NT2/D1 (cell line): ENCODE data around the gene NT5DC4.

Experiments
- DNase-seq: peaks from one replicate; pipeline ENCODE4 v3.0.0-alpha.2; 2011; ENCODE audit warnings: low read depth, low spot score
- H3K27me3 ChIP-seq: 2 replicates; pipeline ENCODE4 v1.6.0; 2011; ENCODE audit warnings: mild to moderate bottlenecking; ENCODE audit not compliant: insufficient read length, insufficient read depth
- H3K36me3 ChIP-seq: 2 replicates; pipeline ENCODE4 v1.6.1; 2011; ENCODE audit warnings: mild to moderate bottlenecking, low read length, mixed read lengths; ENCODE audit not compliant: insufficient read depth, insufficient read length
- H3K4me1 ChIP-seq: 2 replicates; pipeline ENCODE4 v1.5.1; 2011; ENCODE audit not compliant: insufficient read depth, insufficient read length
- H3K4me3 ChIP-seq: 2 replicates; pipeline ENCODE4 v1.5.1; 2011; ENCODE audit warnings: low read depth; ENCODE audit not compliant: insufficient read length
- H3K9ac ChIP-seq: 2 replicates; pipeline ENCODE4 v1.6.0; 2011; ENCODE audit warnings: low read depth; ENCODE audit not compliant: insufficient read length
- H3K9me3 ChIP-seq: 2 replicates; pipeline ENCODE4 v1.5.1; 2011; ENCODE audit warnings: mild to moderate bottlenecking, low read length; ENCODE audit not compliant: insufficient read depth
- SUZ12 ChIP-seq: IDR thresholded peaks from 2 replicates; pipeline ENCODE4 v1.6.1; 2011; ENCODE audit not compliant: insufficient read length, insufficient read depth; ENCODE audit errors: extremely low read depth
- YY1 ChIP-seq: IDR thresholded peaks from 2 replicates; pipeline ENCODE4 v1.6.1; 2011; ENCODE audit not compliant: insufficient read length, insufficient read depth
- ZNF274 ChIP-seq: IDR thresholded peaks from 2 replicates; pipeline ENCODE4 v1.6.1; 2011; ENCODE audit warnings: mild to moderate bottlenecking, low read depth, low read length

The NT5DC4 gene

GRCh38 chr2:112684415-112684775, 36.4 kb upstream of the NT5DC4 start:
- no peak for TF ChIP-seq ZNF274
- Histone ChIP-seq H3K4me1 (peaks cover 3% of the 10 kb centered on the region), H3K9ac (no peak overlapping the region), H3K4me3 (no peak overlapping the region), H3K9me3 (no peaks in the 10 kb centered on the region), H3K27me3 (no peaks in the 10 kb centered on the region), H3K36me3 (no peaks in the 10 kb centered on the region)
- DNase-seq: no peak

DNA sequence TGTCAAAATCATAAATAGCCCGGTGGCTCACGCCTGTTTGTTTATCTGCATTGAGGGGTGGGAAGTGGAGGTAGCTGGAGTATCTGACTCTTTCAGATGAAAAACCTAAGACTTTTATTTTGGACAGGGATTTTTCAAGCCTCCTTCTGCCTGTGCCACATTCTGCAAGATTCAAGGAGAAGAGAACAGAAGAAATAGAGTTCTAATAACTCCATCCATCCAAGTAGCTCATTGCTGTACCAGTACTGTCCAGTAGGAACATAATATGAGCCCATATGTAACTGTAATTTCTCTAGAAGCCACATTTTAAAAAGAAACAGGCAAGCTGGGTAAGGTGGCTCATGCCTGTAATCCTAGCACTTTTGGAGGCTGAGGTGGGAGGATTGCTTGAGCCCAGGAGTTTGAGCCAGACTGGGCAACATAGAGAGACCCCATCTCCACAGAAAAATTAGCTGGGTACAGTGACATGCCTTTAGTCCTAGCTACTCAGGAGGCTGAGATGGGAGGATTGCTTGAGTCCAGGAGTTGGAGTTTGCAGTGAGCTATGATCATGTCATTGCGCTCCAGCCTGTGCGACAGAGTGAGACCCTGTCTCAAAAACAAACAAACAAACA, 35.4 kb upstream of the NT5DC4 start:
- H3K4me3 ChIP-seq: no peak overlapping the region
- peaks cover 3% of the 10 kb centered on the region for H3K4me1 ChIP-seq
- no peaks in the 10 kb centered on the region for H3K36me3 ChIP-seq
- no peak overlapping the region for H3K9ac ChIP-seq
- TF ChIP-seq YY1 (no peak), SUZ12 (no peak), ZNF274 (no peak)
- no peaks in the 10 kb centered on the region for H3K27me3 ChIP-seq
- H3K9me3 ChIP-seq: no peaks in the 10 kb centered on the region
- no peak for DNase-seq

DNA sequence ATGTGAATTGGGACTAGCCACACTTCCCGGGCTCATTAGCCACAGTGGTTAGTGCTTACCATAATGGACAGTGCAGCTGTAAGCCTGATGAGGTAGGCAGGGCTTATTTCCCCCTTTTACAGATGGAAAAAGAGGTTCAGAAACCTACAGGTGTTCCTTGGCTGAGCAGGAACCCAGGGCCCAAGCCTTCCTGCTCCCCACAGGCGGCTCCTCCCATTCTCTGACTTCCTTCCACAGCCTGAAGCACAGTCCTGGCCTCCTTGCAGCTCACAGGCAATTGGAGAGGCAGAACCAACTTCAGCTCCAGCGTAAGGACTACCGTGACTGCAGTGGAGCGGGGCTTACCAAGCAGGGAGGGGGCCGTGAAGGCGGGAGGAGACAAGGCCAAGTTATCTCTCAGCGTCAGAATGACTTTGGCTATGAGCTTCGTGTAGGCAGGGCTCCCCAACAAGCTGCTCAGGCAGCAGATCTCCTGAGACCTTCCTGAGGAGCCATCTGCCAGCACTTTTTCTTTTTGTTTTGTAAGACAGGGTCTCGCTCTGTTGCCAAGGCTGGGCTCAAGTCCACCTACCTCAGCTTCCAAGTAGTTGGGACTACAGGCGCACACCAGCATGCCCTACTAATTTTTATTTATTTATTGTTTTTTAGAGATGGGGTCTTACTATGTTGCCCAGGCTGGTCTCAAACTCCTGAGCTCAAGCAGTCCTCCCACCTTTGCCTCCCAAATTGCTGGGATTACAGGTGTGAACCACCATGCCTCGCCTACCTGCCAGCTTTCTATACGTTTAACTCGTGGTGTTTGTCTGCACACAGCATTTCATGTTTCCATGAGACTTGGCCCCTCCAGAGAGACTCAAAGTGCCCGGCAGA, 34.2 kb upstream of the NT5DC4 start:
- Histone ChIP-seq H3K4me1 (peaks cover 3% of the 10 kb centered on the region), H3K9me3 (no peaks in the 10 kb centered on the region), H3K4me3 (no peak overlapping the region), H3K36me3 (no peaks in the 10 kb centered on the region), H3K9ac (no peak overlapping the region), H3K27me3 (no peaks in the 10 kb centered on the region)
- DNase-seq: no peak
- TF ChIP-seq ZNF274 (no peak), SUZ12 (no peak), YY1 (no peak)

DNA sequence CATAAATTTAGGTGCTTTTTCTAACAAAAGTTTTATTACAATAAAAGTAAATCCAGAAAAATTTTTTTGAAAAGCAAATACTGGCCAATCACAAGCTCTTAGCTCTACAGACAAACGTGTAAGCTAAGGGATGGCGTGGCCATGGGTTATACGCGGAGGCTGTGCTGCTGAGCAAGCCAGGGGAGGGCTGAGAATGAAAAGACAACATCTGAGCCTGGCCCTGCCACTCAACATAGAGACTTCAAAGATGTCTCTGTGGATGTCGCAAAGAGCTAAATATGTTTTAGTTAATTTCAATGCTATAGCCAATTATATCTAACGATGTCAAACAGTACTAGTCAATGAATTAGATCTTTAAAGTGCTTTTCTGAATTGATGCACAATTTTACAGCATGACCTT, 33.3 kb upstream of the NT5DC4 start:
- Histone ChIP-seq H3K36me3 (no peaks in the 10 kb centered on the region), H3K4me3 (no peak overlapping the region), H3K9ac (no peak overlapping the region), H3K27me3 (no peaks in the 10 kb centered on the region), H3K4me1 (peaks cover 5% of the 10 kb centered on the region), H3K9me3 (no peaks in the 10 kb centered on the region)
- no peak for TF ChIP-seq YY1
- no peak for TF ChIP-seq ZNF274
- TF ChIP-seq SUZ12: no peak
- DNase-seq: no peak

DNA sequence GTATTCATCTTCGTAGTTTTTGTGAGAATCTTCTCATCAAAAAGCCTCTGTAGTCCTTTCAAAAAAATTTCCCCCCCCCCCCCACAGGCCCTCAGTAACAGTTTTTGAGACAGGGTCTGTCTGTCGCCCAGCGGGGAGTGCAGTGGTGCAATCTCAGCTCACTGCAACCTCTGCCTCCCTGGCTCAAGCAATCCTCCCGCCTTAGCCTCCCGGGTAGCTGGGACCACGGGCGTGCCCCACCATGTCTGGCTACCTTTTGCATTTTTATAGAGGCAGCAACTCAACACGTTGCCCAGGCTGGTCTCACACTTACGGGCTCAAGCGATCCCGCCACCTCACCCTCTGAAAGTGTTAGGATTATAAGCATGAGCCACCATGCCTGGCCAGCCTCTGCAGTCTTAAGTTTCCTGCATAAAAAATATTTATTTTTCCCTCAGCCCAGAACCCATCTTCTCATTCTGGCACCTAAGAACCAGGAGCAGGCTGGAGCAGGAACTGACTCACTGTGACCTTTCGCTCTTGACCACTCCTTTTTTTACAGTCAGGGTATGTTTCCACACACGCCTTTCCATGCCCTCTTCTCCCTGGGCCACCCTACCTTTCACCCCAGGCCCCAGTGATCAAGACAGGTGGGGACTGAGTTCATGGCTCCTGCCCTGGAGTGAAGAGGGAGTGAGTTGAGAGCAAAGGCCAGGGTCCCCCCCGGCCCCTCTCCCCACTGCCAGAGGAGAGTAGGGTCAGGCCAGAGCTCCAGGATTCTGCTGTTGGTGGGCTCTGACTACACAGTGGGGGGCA, 32.5 kb upstream of the NT5DC4 start:
- TF ChIP-seq YY1 (no peak), SUZ12 (no peak), ZNF274 (no peak)
- no peaks in the 10 kb centered on the region for H3K27me3 ChIP-seq
- no peaks in the 10 kb centered on the region for H3K36me3 ChIP-seq
- no peak for DNase-seq
- H3K4me3 ChIP-seq: no peak overlapping the region
- no peaks in the 10 kb centered on the region for H3K9me3 ChIP-seq
- H3K9ac ChIP-seq: no peak overlapping the region
- peaks cover 11% of the 10 kb centered on the region for H3K4me1 ChIP-seq

GRCh38 chr2:112690853-112691401, 29.9 kb upstream of the NT5DC4 start:
- peak; percentile 25 for DNase-seq
- H3K36me3 ChIP-seq: no peaks in the 10 kb centered on the region
- TF ChIP-seq YY1: no peak
- no peak for TF ChIP-seq SUZ12
- TF ChIP-seq ZNF274: no peak
- H3K9ac ChIP-seq: no peak overlapping the region
- H3K9me3 ChIP-seq: no peaks in the 10 kb centered on the region
- H3K4me3 ChIP-seq: no peak overlapping the region
- peaks cover 11% of the 10 kb centered on the region for H3K4me1 ChIP-seq
- no peaks in the 10 kb centered on the region for H3K27me3 ChIP-seq

DNA sequence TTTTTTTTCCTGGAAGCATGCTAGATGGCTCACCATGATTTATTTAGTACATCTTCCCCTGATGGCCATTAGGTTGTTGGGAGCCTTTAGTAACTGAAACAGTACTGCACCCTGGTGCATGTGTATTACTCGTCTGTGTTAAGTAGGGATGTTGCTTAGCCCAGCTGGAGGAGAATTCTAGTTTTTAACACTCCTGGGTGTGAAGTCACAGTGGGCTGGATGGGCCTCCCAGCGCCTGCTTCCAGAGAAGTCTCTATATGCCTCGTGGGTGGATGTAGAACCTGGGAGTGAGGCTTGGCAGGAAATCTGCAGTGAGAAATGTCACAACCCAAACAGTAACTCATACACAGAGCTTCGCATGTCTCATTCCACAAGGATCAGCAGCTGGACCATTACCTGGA, 28.9 kb upstream of the NT5DC4 start:
- DNase-seq: no peak
- Histone ChIP-seq H3K9ac (no peak overlapping the region), H3K4me1 (peaks cover 8% of the 10 kb centered on the region), H3K9me3 (no peaks in the 10 kb centered on the region), H3K4me3 (no peak overlapping the region), H3K36me3 (no peaks in the 10 kb centered on the region), H3K27me3 (no peaks in the 10 kb centered on the region)
- no peak for TF ChIP-seq YY1
